ENCODE results near the gene XYLT1.

GRCh38 chr16:17382949-17383863 is 87.6 kb downstream of the XYLT1 start:
- no peak for TF ChIP-seq YY1 (IDR thresholded peaks at IDR 0.05; ENCODE audit: low read depth)
- TF ChIP-seq SMC3 (IDR thresholded peaks at IDR 0.05; ENCODE audit: low read depth, low read length), result no peak
- no peak for TF ChIP-seq CTCF (IDR thresholded peaks at IDR 0.05)
- TF ChIP-seq EP300 (IDR thresholded peaks at IDR 0.05; ENCODE audit: borderline replicate concordance in 1 of 2, low read depth in 1 of 2, low read length in 1 of 2), result no peak
- TF ChIP-seq MXI1 (IDR thresholded peaks at IDR 0.05; ENCODE audit: low read depth, low read length), result no peak
- TF ChIP-seq FOXM1 (IDR thresholded peaks at IDR 0.05; ENCODE audit: low read depth), result no peak
- no peak for TF ChIP-seq TAF1 (IDR thresholded peaks at IDR 0.05; ENCODE audit: borderline replicate concordance, low read depth, low read length)
- no peak for TF ChIP-seq TEAD4 (IDR thresholded peaks at IDR 0.05; ENCODE audit: borderline replicate concordance, insufficient read depth)
- no peak for TF ChIP-seq MAX (IDR thresholded peaks at IDR 0.05; ENCODE audit: low read depth)

Data from SK-N-SH (cell line).